AG10803 (cell line): ENCODE data around the gene SRSF9.

ENCODE experiments used
- DNase-seq: peaks from one replicate; pipeline ENCODE4 v3.0.0; 2010; ENCODE audit warnings: low read depth
- H3K4me3 ChIP-seq: 2 replicates; pipeline ENCODE4 v1.5.1; 2011; ENCODE audit warnings: mild to moderate bottlenecking, low read length, control low read depth
- TF ChIP-seq, protein P1 (sequence below): conservative IDR thresholded peaks from 2 replicates; pipeline ENCODE4 v1.5.1; 2011; ENCODE audit warnings: mild to moderate bottlenecking, low read length, control low read depth, inconsistent platforms

SRSF9 gene

GRCh38 chr12:120429368-120429767 is 40.2 kb downstream of the SRSF9 start:
- no peak overlapping the region for H3K4me3 ChIP-seq
- TF ChIP-seq, protein P1, sequence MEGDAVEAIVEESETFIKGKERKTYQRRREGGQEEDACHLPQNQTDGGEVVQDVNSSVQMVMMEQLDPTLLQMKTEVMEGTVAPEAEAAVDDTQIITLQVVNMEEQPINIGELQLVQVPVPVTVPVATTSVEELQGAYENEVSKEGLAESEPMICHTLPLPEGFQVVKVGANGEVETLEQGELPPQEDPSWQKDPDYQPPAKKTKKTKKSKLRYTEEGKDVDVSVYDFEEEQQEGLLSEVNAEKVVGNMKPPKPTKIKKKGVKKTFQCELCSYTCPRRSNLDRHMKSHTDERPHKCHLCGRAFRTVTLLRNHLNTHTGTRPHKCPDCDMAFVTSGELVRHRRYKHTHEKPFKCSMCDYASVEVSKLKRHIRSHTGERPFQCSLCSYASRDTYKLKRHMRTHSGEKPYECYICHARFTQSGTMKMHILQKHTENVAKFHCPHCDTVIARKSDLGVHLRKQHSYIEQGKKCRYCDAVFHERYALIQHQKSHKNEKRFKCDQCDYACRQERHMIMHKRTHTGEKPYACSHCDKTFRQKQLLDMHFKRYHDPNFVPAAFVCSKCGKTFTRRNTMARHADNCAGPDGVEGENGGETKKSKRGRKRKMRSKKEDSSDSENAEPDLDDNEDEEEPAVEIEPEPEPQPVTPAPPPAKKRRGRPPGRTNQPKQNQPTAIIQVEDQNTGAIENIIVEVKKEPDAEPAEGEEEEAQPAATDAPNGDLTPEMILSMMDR, result no peak
- no peak for DNase-seq

GRCh38 chr12:120428597-120429229 is 40.8 kb downstream of the SRSF9 start:
- TF ChIP-seq, protein P1, result no peak
- no peak overlapping the region for H3K4me3 ChIP-seq
- no peak for DNase-seq

DNA sequence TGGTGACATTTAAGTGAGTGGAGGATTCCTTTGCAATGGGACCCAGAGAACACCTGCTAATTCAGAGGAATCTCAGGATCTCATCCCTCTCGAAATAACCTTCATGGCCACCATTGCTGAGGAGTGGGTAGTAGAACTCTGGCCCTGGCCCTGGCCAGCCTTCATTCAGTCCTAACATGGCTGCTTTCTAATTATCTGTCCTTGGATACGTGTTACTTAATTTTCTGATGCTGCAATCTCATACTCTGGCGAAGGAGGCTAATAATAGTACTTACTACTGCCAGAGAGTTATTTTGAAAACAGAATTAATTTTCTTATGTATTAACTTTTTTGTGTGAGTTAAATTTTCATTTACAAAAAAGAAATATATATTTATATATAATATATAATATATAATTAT is 43.8 kb downstream of the SRSF9 start:
- no peak for DNase-seq
- TF ChIP-seq, protein P1, result no peak
- H3K4me3 ChIP-seq, result no peak overlapping the region

GRCh38 chr12:120422892-120423456 is 46.6 kb downstream of the SRSF9 start:
- TF ChIP-seq, protein P1, result no peak
- no peak for DNase-seq
- H3K4me3 ChIP-seq, result no peak overlapping the region

- no peak overlapping the region for H3K4me3 ChIP-seq
- TF ChIP-seq, protein P1, result no peak
- no peak for DNase-seq
These were observed 47.8 kb downstream of the SRSF9 start for GRCh38 chr12:120421701-120422100.

DNA sequence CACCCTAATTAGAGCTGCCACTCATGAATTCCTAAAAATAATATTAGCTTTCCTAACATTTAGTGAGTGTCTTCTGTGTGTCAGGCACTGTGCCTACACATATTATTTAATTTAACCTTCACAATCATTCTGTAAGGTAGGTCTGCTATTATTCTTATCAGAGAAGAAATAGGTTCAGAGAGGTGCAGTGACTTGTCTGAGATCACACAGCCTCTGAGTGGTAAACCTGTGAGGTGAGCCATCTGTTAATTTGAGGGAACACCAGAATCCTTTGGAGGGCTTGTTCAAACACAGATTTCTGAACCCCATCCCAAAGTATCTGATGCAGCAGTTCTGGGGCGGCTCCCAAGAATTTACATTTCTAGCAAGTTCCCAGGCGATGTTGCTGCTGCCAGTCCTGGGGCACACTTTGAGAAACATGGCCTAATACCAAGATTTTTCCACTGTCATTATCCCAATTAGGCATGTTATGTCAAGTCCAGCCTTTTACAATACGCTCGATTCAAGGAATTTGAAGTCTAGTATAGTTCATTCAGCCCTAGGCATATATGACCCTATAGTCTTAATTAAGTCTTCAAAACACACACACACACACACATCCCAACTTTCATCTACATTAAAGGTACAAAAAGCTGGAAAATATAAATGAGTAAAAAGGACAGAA is 51.5 kb downstream of the SRSF9 start:
- no peak for DNase-seq

More for the DNA sequence above, 51.5 kb downstream of the SRSF9 start:
- H3K4me3 ChIP-seq, result no peak overlapping the region
- TF ChIP-seq, protein P1, result no peak
